Fibroblast of lung (primary cell): ENCODE data around the gene LMF2.

Source experiments
- CTCF ChIP-seq, 2 donors: IDR thresholded peaks in 1 of 2; conservative IDR thresholded peaks in 1 of 2; 1 replicate in 1 of 2; 2 replicates in 1 of 2; pipeline ENCODE4 v1.5.1; 2011 to 2012; ENCODE audit warnings: low read length in 2 of 2, control low read depth in 1 of 2, inconsistent platforms in 1 of 2, low read depth in 1 of 2, mild to moderate bottlenecking in 1 of 2
- EZH2 ChIP-seq: IDR thresholded peaks from 2 replicates; pipeline ENCODE4 v1.5.1; 2012; ENCODE audit warnings: low read length, control low read depth, mild to moderate bottlenecking; ENCODE audit errors: missing control alignments

- no peak for TF ChIP-seq CTCF (conservative IDR thresholded peaks at IDR 0.05 in 1 of 2, IDR thresholded peaks at IDR 0.05 in 1 of 2; ENCODE audit: low read depth in 1 of 2, low read length in 2 of 2)
- TF ChIP-seq EZH2, result no peak
Observed at GRCh38 chr22:50463188-50463900, 44.2 kb downstream of the LMF2 start.
